Psoas muscle (tissue), 8 donors: Measurements from ENCODE around the gene NR1H4. TPM values are rescaled to one million over a fixed set of nuclear protein-coding genes. Genes with fewer than 3 reads are reported as not detected.

Experiments used
- ATAC-seq, 4 donors: fragments of 200-7000 bp; cut with Tn5 transposase; one replicate each; pipeline ENCODE4 v1.9.1; 2020; ENCODE audit warnings: moderate library complexity in 3 of 4, mild to moderate bottlenecking in 2 of 4
- DNase-seq, 2 donors: peaks; one replicate each; pipeline ENCODE4 v3.0.0-alpha.2; 2020
- H3K27ac ChIP-seq: fragments of 200-600 bp; one replicate; pipeline ENCODE4 v1.8.0; 2022
- H3K27me3 ChIP-seq, 3 donors: fragments of 200-600 bp in 1 of 3; one replicate each; pipeline versions ENCODE4 v1.6.1 to v1.8.0; 2013 to 2022; ENCODE audit warnings: low read length in 2 of 3, mild to moderate bottlenecking in 2 of 3, moderate library complexity in 1 of 3; ENCODE audit not compliant: insufficient read depth in 3 of 3
- H3K36me3 ChIP-seq, 2 donors: fragments of 200-600 bp in 1 of 2; one replicate each; pipeline versions ENCODE4 v1.6.1 to v1.8.0; 2013 to 2022; ENCODE audit warnings: low read depth in 1 of 2, mild to moderate bottlenecking in 1 of 2, moderate library complexity in 1 of 2; ENCODE audit not compliant: insufficient read depth in 1 of 2
- H3K4me1 ChIP-seq: fragments of 200-600 bp; one replicate; pipeline ENCODE4 v1.8.0; 2022
- H3K4me3 ChIP-seq: fragments of 200-600 bp; one replicate; pipeline ENCODE4 v1.8.0; 2022; ENCODE audit warnings: mild to moderate bottlenecking
- H3K9me3 ChIP-seq: fragments of 200-600 bp; one replicate; pipeline ENCODE4 v1.8.0; 2022
- CTCF ChIP-seq: fragments of 200-600 bp; IDR thresholded peaks from one replicate; pipeline ENCODE4 v1.8.0; 2022; ENCODE audit warnings: antibody characterized with exemption
- WGBS, 3 donors: extraction: QIAGEN DNeasy Blood & Tissue Kit; methylation state at CpG; one replicate each; pipeline versions ENCODE4 v1.1.6 to v1.1.7; 2013; 5-methylcytosine and 5-hydroxymethylcytosine counted together
- intact Hi-C, 2 donors: fragments of 100-400 bp; cut with DNase I; formaldehyde crosslinking; loops; one replicate each; pipeline versions ENCODE4 v1.11.0 to v1.14.2; 2022
- polyA plus RNA-seq, 3 donors: library from polyadenylated mRNA; stranded (reverse); fragments of 200-250 nt; gene quantifications; one replicate each; pipeline ENCODE4 v1.2.3, GENCODE V29; 2013
- total RNA-seq, 4 donors: library from RNA; stranded (reverse); fragmentation: NEBNext Ultra II Directional in 2 of 4; extraction: Animal tissue kit (Norgen Biotek cat#: 25700) in 2 of 4; gene quantifications; one replicate each; pipeline versions ENCODE4 v1.2.1 to v1.2.4, GENCODE V29; 2021 to 2023
- donor health status: healthy with polysubstance abuse.
- donor health status: DM: no; HTN: no; CAD: no; lungs with moderate emphysema.
- donor health status: Bipolar disorder and iron deficiency.
- donor health status: healthy.
- donor health status: DM: yes; HTN: yes; CAD: no.
- donor health status: DM: no; HTN: no; CAD: no.
- donor health status: DM: no; HTN: no; CAD: no.
- donor health status: DM: yes; HTN: yes; CAD: no.

Gene NR1H4
- total and polyA plus RNA-seq, 7 donors: 0.18 TPM; not detected in 6

GRCh38 chr12:100508751-100509150 is 35.1 kb downstream of the NR1H4 start:
- Histone ChIP-seq H3K9me3 (no peaks in the 10 kb centered on the region), H3K27ac (no peak overlapping the region), H3K36me3 (no peaks in the 10 kb centered on the region), H3K4me1 (no peaks in the 10 kb centered on the region), H3K27me3 (no peaks in the 10 kb centered on the region), H3K4me3 (no peak overlapping the region)
- DNase-seq (no peak), ATAC-seq (no peak)
- 43 to 54% (median 45%) methylated on average over 4 of the region's 4 CpGs for WGBS, 3 donors
- TF ChIP-seq CTCF: no peak
- intact Hi-C loops: no loop called here

- intact Hi-C loops: no loop called here
- no peak for TF ChIP-seq CTCF
- no peaks in the 10 kb centered on the region for H3K36me3 ChIP-seq
- no peak for ATAC-seq
- no peak for DNase-seq
- WGBS, 3 donors: 75 to 78% (median 76%) methylated on average over 3 of the region's 3 CpGs
- H3K4me3 ChIP-seq: no peak overlapping the region
- H3K27ac ChIP-seq: no peak overlapping the region
- H3K4me1 ChIP-seq: no peaks in the 10 kb centered on the region
- no peaks in the 10 kb centered on the region for H3K27me3 ChIP-seq
- H3K9me3 ChIP-seq: no peaks in the 10 kb centered on the region
Observed at GRCh38 chr12:100512692-100513091, 39.0 kb downstream of the NR1H4 start.

- intact Hi-C loops: no loop called here
- ATAC-seq: no peak
- no peak for TF ChIP-seq CTCF
- H3K27me3 ChIP-seq: no peaks in the 10 kb centered on the region
- 93 to 96% (median 95%) methylated on average over 3 of the region's 3 CpGs for WGBS, 3 donors
- H3K36me3 ChIP-seq: no peaks in the 10 kb centered on the region
- no peak for DNase-seq
- H3K27ac ChIP-seq: no peak overlapping the region
- no peaks in the 10 kb centered on the region for H3K9me3 ChIP-seq
- H3K4me1 ChIP-seq: no peaks in the 10 kb centered on the region
- no peak overlapping the region for H3K4me3 ChIP-seq
Observed at GRCh38 chr12:100515968-100516367, 42.3 kb downstream of the NR1H4 start.

GRCh38 chr12:100518376-100518775 is 44.7 kb downstream of the NR1H4 start:
- H3K36me3 ChIP-seq: no peaks in the 10 kb centered on the region
- ATAC-seq (no peak), DNase-seq (no peak)
- H3K4me1 ChIP-seq: no peaks in the 10 kb centered on the region
- no peak overlapping the region for H3K4me3 ChIP-seq
- 47 to 59% (median 52%) methylated on average over 1 of the region's 1 CpG for WGBS, 3 donors
- no peak for TF ChIP-seq CTCF
- no peaks in the 10 kb centered on the region for H3K27me3 ChIP-seq
- H3K9me3 ChIP-seq: no peaks in the 10 kb centered on the region
- no peak overlapping the region for H3K27ac ChIP-seq
- intact Hi-C loops: no loop called here

- H3K4me1 ChIP-seq: no peaks in the 10 kb centered on the region
- TF ChIP-seq CTCF: no peak
- 73 to 82% (median 74%) methylated on average over 10 of the region's 10 CpGs for WGBS, 3 donors
- no peaks in the 10 kb centered on the region for H3K9me3 ChIP-seq
- no peaks in the 10 kb centered on the region for H3K27me3 ChIP-seq
- DNase-seq (no peak), ATAC-seq (no peak)
- no peaks in the 10 kb centered on the region for H3K36me3 ChIP-seq
- intact Hi-C loops: no loop called here
- no peak overlapping the region for H3K4me3 ChIP-seq
- no peak overlapping the region for H3K27ac ChIP-seq
Observed at GRCh38 chr12:100520048-100520769, 46.5 kb downstream of the NR1H4 start.
